Fibroblast of mammary gland (primary cell): ENCODE data around the gene SLC8A1.

Source experiments
- DNase-seq: peaks from one replicate; pipeline ENCODE4 v3.0.0-alpha.2; 2010; ENCODE audit warnings: low read depth
- H3K4me3 ChIP-seq: 2 replicates; pipeline ENCODE4 v1.5.1; 2011; ENCODE audit warnings: low read depth, mild to moderate bottlenecking, low read length, moderate library complexity; ENCODE audit not compliant: control insufficient read depth
- CTCF ChIP-seq: conservative IDR thresholded peaks from 2 replicates; pipeline ENCODE4 v1.5.1; 2011; ENCODE audit warnings: low read depth, low read length, inconsistent platforms; ENCODE audit not compliant: control insufficient read depth, insufficient read depth

The SLC8A1 gene

DNA sequence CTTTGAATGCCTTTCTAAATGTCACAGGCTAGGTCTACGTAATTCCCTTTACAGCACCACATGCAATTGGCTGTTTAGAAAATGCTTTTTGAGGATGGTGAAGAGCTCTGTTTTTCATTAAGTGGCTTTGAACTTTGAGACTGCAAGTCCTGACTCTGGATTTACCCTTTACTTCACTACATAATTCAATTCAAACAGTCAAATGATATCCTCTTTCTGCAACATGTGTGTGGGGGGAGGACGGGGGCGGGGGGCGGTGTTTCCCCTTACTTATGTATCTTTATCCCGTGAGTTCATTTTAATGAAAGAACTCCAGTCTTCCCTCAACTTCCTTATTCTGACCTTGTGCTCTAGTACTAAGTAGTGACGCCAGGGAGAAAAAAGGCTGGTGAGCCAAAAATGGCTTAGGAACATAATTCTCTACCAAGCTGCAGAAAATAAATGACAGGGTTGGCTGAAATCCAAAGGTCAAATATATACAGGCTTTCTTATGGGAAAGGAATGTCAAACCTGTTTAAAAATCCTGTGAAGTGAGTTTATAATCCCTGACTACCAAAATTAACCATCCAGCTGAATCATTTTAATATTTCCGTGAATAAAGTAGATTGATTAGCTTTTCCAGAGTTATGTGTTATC lies 119.6 kb downstream of the SLC8A1 start:
- no peak for TF ChIP-seq CTCF
- peak; percentile 80 for DNase-seq
- no peak overlapping the region for H3K4me3 ChIP-seq

DNA sequence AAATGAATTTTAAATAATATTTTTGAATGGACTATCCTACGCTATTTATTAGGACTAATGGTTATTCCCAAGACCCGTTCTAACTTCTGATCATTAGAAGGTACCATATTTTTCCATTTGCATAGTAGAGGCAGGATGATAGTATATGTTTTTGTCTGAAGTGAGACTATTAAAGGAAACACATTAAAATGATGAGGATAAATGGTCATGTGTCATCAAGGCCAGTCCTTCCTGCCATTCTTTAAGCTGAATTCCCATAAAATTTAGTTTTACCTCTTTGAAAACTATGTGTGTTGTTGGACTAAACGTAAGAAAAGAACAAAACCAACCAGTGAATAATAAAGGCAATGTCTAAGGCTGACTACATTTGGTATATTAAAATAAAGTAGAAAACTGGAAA lies 121.8 kb downstream of the SLC8A1 start:
- TF ChIP-seq CTCF: no peak
- no peak overlapping the region for H3K4me3 ChIP-seq

DNA sequence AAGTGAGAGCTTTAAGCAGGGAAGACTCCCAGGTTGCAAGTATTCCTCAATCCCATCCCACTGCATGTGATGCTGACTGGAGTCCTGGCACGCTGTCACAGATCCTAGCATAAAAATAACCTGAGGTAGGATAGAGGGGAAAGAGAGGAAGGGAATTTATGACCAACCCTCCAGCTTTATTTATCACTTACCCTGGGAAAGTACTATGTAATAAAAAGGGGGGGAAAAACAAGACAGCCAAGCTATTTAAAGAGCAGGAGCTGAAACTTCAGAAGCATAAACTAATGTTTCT lies 122.2 kb downstream of the SLC8A1 start:
- TF ChIP-seq CTCF: no peak
- DNase-seq: no peak
- no peak overlapping the region for H3K4me3 ChIP-seq

More for the DNA sequence above, 121.8 kb downstream of the SLC8A1 start:
- DNase-seq: no peak

DNA sequence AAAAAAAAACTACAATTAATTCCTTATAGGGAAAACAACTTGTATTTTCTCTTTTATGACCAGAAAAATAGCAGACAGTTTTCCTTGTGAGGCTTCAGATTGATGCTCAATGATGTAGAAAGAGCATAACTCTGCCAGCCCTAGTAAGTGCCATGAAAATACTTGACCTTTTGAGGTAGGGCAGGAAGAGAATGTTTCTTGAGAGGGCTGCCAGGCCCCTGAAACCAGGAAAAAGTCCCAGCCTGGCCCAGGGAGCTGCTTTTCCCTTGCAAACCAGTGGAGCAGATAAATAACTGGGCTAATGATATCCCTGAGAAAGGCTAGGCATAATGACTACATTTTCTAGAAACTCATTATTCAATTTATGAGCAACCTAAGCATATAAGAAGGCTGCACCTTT lies 126.8 kb downstream of the SLC8A1 start:
- TF ChIP-seq CTCF: no peak
- no peak overlapping the region for H3K4me3 ChIP-seq
- no peak for DNase-seq

DNA sequence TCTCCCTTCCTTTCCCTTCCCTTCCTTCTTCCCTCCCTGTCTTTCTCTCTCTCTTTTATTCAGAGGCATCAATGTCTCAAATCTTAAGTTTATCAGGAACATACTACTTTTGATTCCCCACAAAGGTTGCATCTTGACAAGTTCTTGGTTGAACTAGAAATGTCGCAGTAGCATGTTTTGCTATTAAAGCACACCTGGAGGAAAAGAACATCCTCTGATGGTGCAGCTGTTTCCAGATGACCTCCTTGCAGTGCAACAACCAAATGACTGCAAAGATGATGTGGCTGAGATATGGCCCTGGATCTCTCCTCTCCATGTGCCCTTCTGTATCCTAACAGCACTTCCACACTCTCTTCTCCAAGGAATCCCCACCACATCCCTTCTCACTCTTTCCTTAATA lies 127.2 kb downstream of the SLC8A1 start:
- TF ChIP-seq CTCF: no peak
- no peak overlapping the region for H3K4me3 ChIP-seq
- no peak for DNase-seq

GRCh38 chr2:40321822-40322221 lies 130.1 kb downstream of the SLC8A1 start:
- no peak for DNase-seq
- no peak overlapping the region for H3K4me3 ChIP-seq
- no peak for TF ChIP-seq CTCF
